ENCODE results near the gene GLYR1.
A peak's percentile ranks its signal among the peaks of the same experiment; 100 is the strongest.

GLYR1 gene

GRCh38 chr16:4795828-4796572, 51.1 kb downstream of the GLYR1 start:
- Histone ChIP-seq H4K8ac (ENCODE audit: low read depth, low read length) (no peak overlapping the region), H2BK5ac (ENCODE audit: low read depth, low read length, poor library complexity) (no peak overlapping the region), H3K14ac (ENCODE audit: low read length) (no peak overlapping the region), H3K18ac (ENCODE audit: low read length) (no peak overlapping the region), H3K79me2 (ENCODE audit: control insufficient read depth, insufficient read depth, low read length, poor library complexity) (no peaks in the 10 kb centered on the region), H3K9me3 (ENCODE audit: insufficient read depth, low read depth, low read length) (peaks cover 3% of the 10 kb centered on the region), H3K4ac (ENCODE audit: low read depth, low read length) (no peak overlapping the region), H4K91ac (ENCODE audit: low read depth, low read length) (no peak overlapping the region), H3K23ac (ENCODE audit: low read length) (no peak overlapping the region), H3K27ac (ENCODE audit: low read depth, low read length) (no peak overlapping the region), H3K4me1 (ENCODE audit: control insufficient read depth in 1 of 2, insufficient read depth in 2 of 2, low read length in 2 of 2) (no peaks in the 10 kb centered on the region), H2BK120ac (ENCODE audit: insufficient read depth, low read length, poor library complexity) (no peak overlapping the region), H3K79me1 (ENCODE audit: low read length) (no peaks in the 10 kb centered on the region), H3K27me3 (ENCODE audit: insufficient read depth, low read length) (no peaks in the 10 kb centered on the region), H3K9ac (ENCODE audit: low read length) (no peak overlapping the region), H2BK12ac (ENCODE audit: low read length) (no peak overlapping the region), H2AK5ac (ENCODE audit: low read length) (no peak overlapping the region), H2AFZ (ENCODE audit: insufficient read depth, low read length, poor library complexity) (no peak overlapping the region), H3K4me3 (ENCODE audit: low read depth, low read length) (no peak overlapping the region), H3K36me3 (ENCODE audit: control insufficient read depth in 1 of 2, insufficient read depth in 2 of 2, low read length in 2 of 2) (peaks cover 15 to 21% of the 10 kb centered on the region in 2 experiments), H4K12ac (ENCODE audit: low read depth, low read length) (no peak overlapping the region), H3K4me2 (ENCODE audit: low read length) (no peak overlapping the region)
- no peak for DNase-seq
- WGBS (ENCODE audit: extremely low coverage, insufficient coverage, insufficient read length) = no CpG with 5 or more reads among the region's 30 CpGs

GRCh38 chr16:4795181-4795827, 51.8 kb downstream of the GLYR1 start, which contains the start of gene SMIM22:
Gene SMIM22 (plus strand): TSS chr16:4795369. CDS start chr16:4795735, 366 bp downstream.
- Histone ChIP-seq H3K9ac (ENCODE audit: low read length) (no peak within 1 kb of the TSS), H3K79me1 (ENCODE audit: low read length) (no peaks in the 10 kb centered on the region), H4K12ac (ENCODE audit: low read depth, low read length) (no peak within 1 kb of the TSS), H3K4me2 (ENCODE audit: low read length) (no peak within 1 kb of the TSS), H2AFZ (ENCODE audit: insufficient read depth, low read length, poor library complexity) (no peak within 1 kb of the TSS), H3K36me3 (ENCODE audit: control insufficient read depth in 1 of 2, insufficient read depth in 2 of 2, low read length in 2 of 2) (peaks cover 15 to 21% of the 10 kb centered on the region in 2 experiments), H3K18ac (ENCODE audit: low read length) (no peak within 1 kb of the TSS), H2AK5ac (ENCODE audit: low read length) (no peak within 1 kb of the TSS), H2BK120ac (ENCODE audit: insufficient read depth, low read length, poor library complexity) (no peak within 1 kb of the TSS), H3K14ac (ENCODE audit: low read length) (no peak within 1 kb of the TSS), H3K23ac (ENCODE audit: low read length) (no peak within 1 kb of the TSS), H3K27me3 (ENCODE audit: insufficient read depth, low read length) (no peaks in the 10 kb centered on the region), H4K91ac (ENCODE audit: low read depth, low read length) (no peak within 1 kb of the TSS), H3K9me3 (ENCODE audit: insufficient read depth, low read depth, low read length) (peaks cover 3% of the 10 kb centered on the region), H2BK12ac (ENCODE audit: low read length) (no peak within 1 kb of the TSS), H4K8ac (ENCODE audit: low read depth, low read length) (no peak within 1 kb of the TSS), H3K4me3 (ENCODE audit: low read depth, low read length) (no peak within 1 kb of the TSS), H3K27ac (ENCODE audit: low read depth, low read length) (no peak within 1 kb of the TSS), H3K4ac (ENCODE audit: low read depth, low read length) (no peak within 1 kb of the TSS), H2BK5ac (ENCODE audit: low read depth, low read length, poor library complexity) (no peak within 1 kb of the TSS), H3K4me1 (ENCODE audit: control insufficient read depth in 1 of 2, insufficient read depth in 2 of 2, low read length in 2 of 2) (no peaks in the 10 kb centered on the region), H3K79me2 (ENCODE audit: control insufficient read depth, insufficient read depth, low read length, poor library complexity) (no peaks in the 10 kb centered on the region)
- no peak for DNase-seq
- no CpG with 5 or more reads among the region's 14 CpGs for WGBS (ENCODE audit: extremely low coverage, insufficient coverage, insufficient read length)

- no peak overlapping the region for H2AK5ac ChIP-seq (ENCODE audit: low read length)
- no peak overlapping the region for H3K9ac ChIP-seq (ENCODE audit: low read length)
- no peaks in the 10 kb centered on the region for H3K79me1 ChIP-seq (ENCODE audit: low read length)
- no peaks in the 10 kb centered on the region for H3K27me3 ChIP-seq (ENCODE audit: insufficient read depth, low read length)
- no peak overlapping the region for H4K12ac ChIP-seq (ENCODE audit: low read depth, low read length)
- WGBS (ENCODE audit: extremely low coverage, insufficient coverage, insufficient read length) = no CpG with 5 or more reads among the region's 13 CpGs
- H3K9me3 ChIP-seq (ENCODE audit: insufficient read depth, low read depth, low read length) = no peaks in the 10 kb centered on the region
- no peak overlapping the region for H3K27ac ChIP-seq (ENCODE audit: low read depth, low read length)
- H3K36me3 ChIP-seq (ENCODE audit: control insufficient read depth in 1 of 2, insufficient read depth in 2 of 2, low read length in 2 of 2) = peaks cover 7% of the 10 kb centered on the region in 2 experiments
- H4K8ac ChIP-seq (ENCODE audit: low read depth, low read length) = no peak overlapping the region
- no peak overlapping the region for H3K23ac ChIP-seq (ENCODE audit: low read length)
- no peak overlapping the region for H2BK5ac ChIP-seq (ENCODE audit: low read depth, low read length, poor library complexity)
- no peak overlapping the region for H3K18ac ChIP-seq (ENCODE audit: low read length)
- H3K4me3 ChIP-seq (ENCODE audit: low read depth, low read length) = no peak overlapping the region
- no peak overlapping the region for H3K4ac ChIP-seq (ENCODE audit: low read depth, low read length)
- H4K91ac ChIP-seq (ENCODE audit: low read depth, low read length) = no peak overlapping the region
- no peaks in the 10 kb centered on the region for H3K79me2 ChIP-seq (ENCODE audit: control insufficient read depth, insufficient read depth, low read length, poor library complexity)
- H2BK12ac ChIP-seq (ENCODE audit: low read length) = no peak overlapping the region
- no peak overlapping the region for H3K4me2 ChIP-seq (ENCODE audit: low read length)
- no peaks in the 10 kb centered on the region for H3K4me1 ChIP-seq (ENCODE audit: control insufficient read depth in 1 of 2, insufficient read depth in 2 of 2, low read length in 2 of 2)
- no peak for DNase-seq
- H3K14ac ChIP-seq (ENCODE audit: low read length) = no peak overlapping the region
- no peak overlapping the region for H2BK120ac ChIP-seq (ENCODE audit: insufficient read depth, low read length, poor library complexity)
- H2AFZ ChIP-seq (ENCODE audit: insufficient read depth, low read length, poor library complexity) = no peak overlapping the region
Observed at GRCh38 chr16:4792951-4793513, 54.1 kb downstream of the GLYR1 start.

GRCh38 chr16:4790871-4791270, 56.2 kb downstream of the GLYR1 start:
- H3K4me2 ChIP-seq (ENCODE audit: low read length) = no peak overlapping the region
- H2BK12ac ChIP-seq (ENCODE audit: low read length) = no peak overlapping the region
- no peak overlapping the region for H2AK5ac ChIP-seq (ENCODE audit: low read length)
- H3K79me2 ChIP-seq (ENCODE audit: control insufficient read depth, insufficient read depth, low read length, poor library complexity) = no peaks in the 10 kb centered on the region
- no peak overlapping the region for H3K4me3 ChIP-seq (ENCODE audit: low read depth, low read length)
- H3K4me1 ChIP-seq (ENCODE audit: control insufficient read depth in 1 of 2, insufficient read depth in 2 of 2, low read length in 2 of 2) = no peaks in the 10 kb centered on the region
- H2AFZ ChIP-seq (ENCODE audit: insufficient read depth, low read length, poor library complexity) = no peak overlapping the region
- H3K9me3 ChIP-seq (ENCODE audit: insufficient read depth, low read depth, low read length) = no peaks in the 10 kb centered on the region
- no peaks in the 10 kb centered on the region for H3K27me3 ChIP-seq (ENCODE audit: insufficient read depth, low read length)
- H4K12ac ChIP-seq (ENCODE audit: low read depth, low read length) = no peak overlapping the region
- peak overlapping the region; percentile 28 for H3K9ac ChIP-seq (ENCODE audit: low read length)
- no peak overlapping the region for H2BK120ac ChIP-seq (ENCODE audit: insufficient read depth, low read length, poor library complexity)
- H2BK5ac ChIP-seq (ENCODE audit: low read depth, low read length, poor library complexity) = no peak overlapping the region
- no peak overlapping the region for H4K91ac ChIP-seq (ENCODE audit: low read depth, low read length)
- H3K18ac ChIP-seq (ENCODE audit: low read length) = no peak overlapping the region
- no peak overlapping the region for H3K14ac ChIP-seq (ENCODE audit: low read length)
- no peak for DNase-seq
- WGBS (ENCODE audit: extremely low coverage, insufficient coverage, insufficient read length) = no CpG with 5 or more reads among the region's 10 CpGs
- no peak overlapping the region for H3K27ac ChIP-seq (ENCODE audit: low read depth, low read length)
- H4K8ac ChIP-seq (ENCODE audit: low read depth, low read length) = no peak overlapping the region
- no peak overlapping the region for H3K4ac ChIP-seq (ENCODE audit: low read depth, low read length)
- H3K79me1 ChIP-seq (ENCODE audit: low read length) = no peaks in the 10 kb centered on the region
- H3K23ac ChIP-seq (ENCODE audit: low read length) = no peak overlapping the region
- peaks cover 0 to under 1% of the 10 kb centered on the region in 2 experiments for H3K36me3 ChIP-seq (ENCODE audit: control insufficient read depth in 1 of 2, insufficient read depth in 2 of 2, low read length in 2 of 2)

All from trophoblast cell (in vitro differentiated cells and primary cell).